GM12878 (cell line): ENCODE measurements around the gene FHL2. TPM values are rescaled to one million over a fixed set of nuclear protein-coding genes. Genes with fewer than 3 reads are reported as not detected.

ENCODE experiments used
- ATF2 ChIP-seq: IDR thresholded peaks from 2 replicates; pipeline ENCODE4 v1.6.1; 2012; ENCODE audit warnings: low read length, inconsistent platforms
- CBFB ChIP-seq: IDR thresholded peaks from 2 replicates; pipeline ENCODE4 v1.6.1; 2016; ENCODE audit warnings: antibody characterized with exemption, low read depth
- CEBPB ChIP-seq, 2 experiments: fragments of 150-350 bp in 1 of 2; IDR thresholded peaks; 2 replicates each; pipeline ENCODE4 v1.6.1; 2012 to 2014; ENCODE audit warnings: low read depth in 2 of 2, low read length in 2 of 2, borderline replicate concordance in 1 of 2, inconsistent platforms in 1 of 2
- JUND ChIP-seq: IDR thresholded peaks from 2 replicates; pipeline ENCODE4 v1.6.1; 2012; ENCODE audit warnings: low read depth, mild to moderate bottlenecking, low read length, improper control_type of control experiment, moderate library complexity
- MLLT1 ChIP-seq: fragments of 450-650 bp; IDR thresholded peaks from 2 replicates; pipeline ENCODE4 v1.6.1; 2016; ENCODE audit warnings: mild to moderate bottlenecking
- MTA3 ChIP-seq: IDR thresholded peaks from 2 replicates; pipeline ENCODE4 v1.6.1; 2012; ENCODE audit warnings: low read length, inconsistent platforms, borderline replicate concordance
- NFIC ChIP-seq: IDR thresholded peaks from 2 replicates; pipeline ENCODE4 v1.6.1; 2012; ENCODE audit warnings: low read depth, mild to moderate bottlenecking, inconsistent platforms, low read length, moderate library complexity
- PAX8 ChIP-seq: fragments of 450-650 bp; IDR thresholded peaks from 2 replicates; pipeline ENCODE4 v1.6.1; 2017; ENCODE audit warnings: mild to moderate bottlenecking, moderate library complexity
- PKNOX1 ChIP-seq: fragments of 450-650 bp; IDR thresholded peaks from 2 replicates; pipeline ENCODE4 v1.6.1; 2016; ENCODE audit warnings: mild to moderate bottlenecking
- POLR2AphosphoS2 ChIP-seq: IDR thresholded peaks from 2 replicates; pipeline ENCODE4 v1.6.1; 2011; ENCODE audit warnings: low read depth, mild to moderate bottlenecking, low read length, improper control_type of control experiment, moderate library complexity
- POLR2AphosphoS5 ChIP-seq: IDR thresholded peaks from 2 replicates; pipeline ENCODE4 v1.6.1; 2011; ENCODE audit warnings: mild to moderate bottlenecking, low read length, inconsistent platforms
- POU2F2 ChIP-seq: IDR thresholded peaks from 3 replicates; pipeline ENCODE4 v1.6.1; 2011; ENCODE audit warnings: low read depth, mild to moderate bottlenecking, low read length, borderline replicate concordance
- PRDM15 ChIP-seq: fragments of 450-650 bp; formaldehyde crosslinking; IDR thresholded peaks from 2 replicates; pipeline ENCODE4 v1.4.0; 2020; ENCODE audit warnings: mild to moderate bottlenecking, moderate library complexity
- RB1 ChIP-seq: fragments of 450-650 bp; formaldehyde crosslinking; IDR thresholded peaks from 2 replicates; pipeline ENCODE4 v1.6.1; 2017; ENCODE audit warnings: mild to moderate bottlenecking, borderline replicate concordance
- RFX5 ChIP-seq: IDR thresholded peaks from 2 replicates; pipeline ENCODE4 v1.6.1; 2011; ENCODE audit warnings: low read depth, low read length, improper control_type of control experiment
- RUNX3 ChIP-seq: IDR thresholded peaks from 2 replicates; pipeline ENCODE4 v1.6.1; 2012; ENCODE audit warnings: low read length, inconsistent platforms
- SRF ChIP-seq, 2 experiments: IDR thresholded peaks; 2 replicates each; pipeline ENCODE4 v1.6.1; 2011; ENCODE audit warnings: low read depth in 2 of 2, low read length in 2 of 2, mild to moderate bottlenecking in 1 of 2, moderate library complexity in 1 of 2
- SUPT20H ChIP-seq: IDR thresholded peaks from 2 replicates; pipeline ENCODE4 v1.6.1; 2011; ENCODE audit warnings: low read depth, mild to moderate bottlenecking, low read length, moderate library complexity, borderline replicate concordance; ENCODE audit not compliant: control insufficient read depth
- TAF1 ChIP-seq: IDR thresholded peaks from 2 replicates; pipeline ENCODE4 v1.6.1; 2011; ENCODE audit warnings: mild to moderate bottlenecking, low read depth, low read length, borderline replicate concordance
- ZNF384 ChIP-seq: IDR thresholded peaks from 2 replicates; pipeline ENCODE4 v1.6.1; 2012; ENCODE audit warnings: low read depth, mild to moderate bottlenecking, low read length, improper control_type of control experiment, borderline replicate concordance
- ZZZ3 ChIP-seq: IDR thresholded peaks from 2 replicates; pipeline ENCODE4 v1.6.1; 2011; ENCODE audit warnings: low read depth; ENCODE audit not compliant: control insufficient read depth, insufficient read length
- polyA plus RNA-seq, 11 experiments: library from polyadenylated mRNA; depleted of rRNA in 4 of 11; unstranded in 6 of 11; stranded (reverse) in 5 of 11; fragments of >200 nt; fragmentation: Nextera tagmentation in 4 of 11; fragmentation: Illumina TruSeq in 1 of 11; extraction: Ambion mirVana in 4 of 11; extraction: Trizol in 1 of 11; gene quantifications; 1 replicate in 1 of 11; 2 replicates in 10 of 11; pipeline versions ENCODE4 v1.2.1 to v1.2.3, GENCODE V29; 2011 to 2016; ENCODE audit warnings: inconsistent platforms in 2 of 11, missing spikeins in 2 of 11, low read depth in 1 of 11
- total RNA-seq, 4 experiments: library from RNA; depleted of rRNA in 3 of 4; stranded (reverse); fragments of >200 nt in 3 of 4; fragmentation: Illumina TruSeq in 1 of 4; extraction: Trizol in 1 of 4; gene quantifications; 2 replicates each; pipeline versions ENCODE4 v1.2.1 to v1.2.3, GENCODE V29; 2013 to 2021

FHL2 gene
- total and polyA plus RNA-seq, 10 of the 15 experiments (the other 5 are each of a cell fraction or from before 2014, with no cell fraction given): 2.2 to 9.9 (median 4.5) TPM

GRCh38 chr2:105373895-105374401 lies 24.9 kb downstream of the FHL2 start (continued):
- TF ChIP-seq ATF2 (no peak), PKNOX1 (peak; percentile 67), RFX5 (no peak), POLR2AphosphoS5 (peak; percentile 59), POU2F2 (0 out of 3 replicates have a peak, but pooled peaks have one; percentile 36), RUNX3 (peak; percentile 93), MTA3 (no peak), ZZZ3 (no peak), ZNF384 (0 out of 2 replicates have a peak, but pooled peaks have one; percentile 24), PAX8 (no peak), SRF (IDR thresholded peaks at IDR 0.05; ENCODE audit: low read depth in 2 of 2, low read length in 2 of 2) (no peak), CEBPB (IDR thresholded peaks at IDR 0.05; ENCODE audit: borderline replicate concordance in 1 of 2, low read depth in 2 of 2, low read length in 2 of 2) (no peak), JUND (no peak), SUPT20H (no peak), NFIC (no peak; the same call in 1 of the 2 replicates), MLLT1 (peak; percentile 69), TAF1 (peak; percentile 45; the same call in 1 of the 2 replicates), POLR2AphosphoS2 (no peak), CBFB (peak; percentile 50; the same call in 1 of the 2 replicates), PRDM15 (CRISPR knock-in tag) (no peak), RB1 (no peak)
